ENCODE results near the gene GPC6.
"Not testable (repeated sequence)": the region's sequence is repeated elsewhere in the genome, so short reads cannot be mapped to it uniquely, and the experiment has no call there.

The GPC6 gene

DNA sequence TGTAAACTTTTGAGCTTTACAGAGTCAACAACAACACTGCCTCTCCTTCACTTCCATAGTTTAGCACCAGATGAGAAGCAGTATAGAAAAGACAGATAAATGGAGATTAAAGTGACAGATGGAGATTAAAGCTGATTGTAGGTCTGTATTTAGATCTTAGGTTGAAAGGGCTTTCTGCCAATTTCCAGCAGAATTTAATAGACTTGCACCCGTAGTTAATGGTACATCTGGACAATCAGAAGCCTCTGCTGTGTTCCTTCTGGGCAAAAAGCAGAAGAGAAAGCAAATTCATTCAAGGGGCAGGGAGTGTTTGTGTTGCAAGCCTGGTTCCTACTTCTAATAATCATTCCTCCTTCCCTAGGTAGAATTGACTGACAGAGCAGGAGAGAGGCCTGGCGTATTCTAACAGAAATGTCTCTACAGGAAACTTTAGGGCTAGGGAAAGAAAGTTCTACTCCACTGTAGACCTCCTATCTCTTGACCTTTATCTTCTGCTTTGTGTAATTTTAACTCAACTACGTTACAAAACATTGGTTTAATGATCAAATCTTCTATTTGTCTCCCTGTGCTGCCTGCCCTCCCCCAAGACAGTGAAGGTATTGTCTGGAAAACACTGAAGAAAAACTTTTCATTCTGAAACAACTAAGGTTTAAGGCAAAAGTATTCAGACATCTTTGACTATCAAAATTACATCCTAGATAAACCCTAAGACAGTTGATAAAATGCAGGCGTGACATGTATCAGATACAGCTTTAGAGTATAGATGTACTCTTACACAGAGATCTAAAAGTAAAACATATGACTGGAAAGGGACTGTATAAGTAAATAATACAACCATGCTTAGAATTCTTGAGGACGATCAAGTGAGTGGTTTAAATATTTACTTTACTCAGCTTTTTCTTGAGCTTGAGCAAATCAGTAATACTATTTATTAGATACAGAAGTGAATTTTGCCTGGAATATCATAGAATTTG is 44.4 kb downstream of the GPC6 start:
- DNase-seq = no peak

DNA sequence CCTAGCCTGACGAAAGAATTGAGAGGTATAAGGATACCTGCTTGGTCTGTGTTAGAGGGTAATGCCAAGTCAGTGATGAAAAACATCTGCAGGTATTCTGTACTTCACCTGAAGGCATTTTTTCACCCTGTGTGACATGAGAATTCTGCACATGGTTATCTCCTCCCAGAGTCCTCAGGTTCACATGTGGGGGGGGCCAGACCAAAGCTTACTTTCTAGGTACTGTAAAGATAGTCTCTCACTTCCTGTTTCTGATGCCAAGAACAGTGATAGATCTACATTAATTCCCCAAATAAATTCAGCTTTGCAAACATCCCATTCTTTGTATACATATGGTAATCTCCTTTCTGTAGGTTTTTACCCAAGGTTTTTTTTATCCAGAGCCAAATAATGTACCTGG is 53.4 kb downstream of the GPC6 start:
- DNase-seq = no peak

DNA sequence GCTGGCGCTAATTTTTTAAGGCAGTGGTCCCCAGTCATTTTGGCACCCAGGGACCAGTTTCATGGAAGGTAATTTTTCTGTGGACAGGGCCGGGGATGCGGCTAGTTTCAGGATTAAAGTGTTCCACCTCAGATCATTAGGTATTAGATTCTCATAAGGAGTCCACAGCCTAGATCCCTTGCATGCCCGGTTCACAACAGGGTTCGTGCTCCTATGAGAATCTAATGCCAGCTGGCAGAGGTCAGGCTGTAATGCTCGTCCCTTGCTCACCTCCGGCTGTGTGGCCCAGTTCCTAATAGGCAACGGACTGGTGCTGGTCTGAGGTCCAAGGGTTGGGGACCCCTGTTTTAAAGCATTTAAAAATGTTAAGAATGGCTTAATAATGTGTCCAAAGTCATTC is 54.1 kb downstream of the GPC6 start:
- DNase-seq = no peak

DNA sequence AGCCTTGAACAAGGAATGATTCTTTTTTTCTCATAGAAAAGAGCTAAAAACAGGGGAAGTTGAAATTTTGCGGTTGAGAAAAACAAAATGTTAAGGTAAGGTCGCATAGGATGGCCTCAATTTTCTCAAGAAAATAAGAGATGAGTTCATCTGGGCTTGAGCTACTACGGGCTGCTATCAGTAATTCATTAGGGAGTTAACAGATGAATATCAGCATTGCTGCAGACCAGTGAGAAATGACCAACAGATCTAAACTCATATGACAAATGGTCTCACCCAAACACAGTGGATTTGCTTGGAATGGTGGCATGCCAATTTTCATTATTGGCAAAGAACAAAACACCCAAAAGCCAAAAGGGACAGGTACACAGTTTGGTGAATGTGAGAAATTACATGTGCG is 56.6 kb downstream of the GPC6 start:
- DNase-seq = no peak

DNA sequence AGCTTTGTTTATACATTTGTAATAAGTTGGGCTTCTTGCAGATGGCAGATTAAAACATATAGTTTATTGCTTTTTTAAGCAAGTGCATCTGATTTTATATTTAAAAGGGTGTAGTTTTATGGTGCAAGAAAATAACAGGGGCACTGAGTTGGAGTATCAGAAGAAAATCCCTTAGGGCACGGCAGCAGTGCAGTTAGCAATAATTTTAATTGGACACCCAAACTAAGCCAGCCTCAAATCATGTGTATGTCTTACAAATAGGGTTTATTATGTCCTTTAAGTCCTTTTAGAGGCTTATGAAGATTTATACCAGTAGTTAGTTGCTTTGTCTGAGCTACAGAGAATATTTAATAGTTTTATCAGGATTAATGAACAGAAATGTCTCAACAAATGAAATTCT is 57.5 kb downstream of the GPC6 start:
- DNase-seq = no peak

DNA sequence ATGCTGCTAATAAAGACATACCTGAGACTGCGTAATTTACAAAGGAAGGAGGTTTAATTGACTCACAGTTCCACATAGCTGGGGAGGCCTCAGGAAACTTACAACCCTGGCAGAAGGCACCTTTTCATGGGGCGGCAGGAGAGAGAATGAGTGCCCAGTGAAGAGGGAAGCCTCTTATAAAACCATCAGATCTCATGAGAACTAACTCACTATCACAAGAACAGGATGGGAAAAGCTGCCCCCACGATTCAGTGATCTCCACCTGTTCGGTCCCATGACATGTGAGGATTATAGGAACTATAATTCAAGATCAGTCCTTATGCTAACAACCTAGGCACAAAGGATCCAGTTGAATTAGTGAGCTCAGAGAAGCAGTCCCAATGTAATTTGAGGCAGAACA is 59.4 kb downstream of the GPC6 start:
- DNase-seq = no peak

DNA sequence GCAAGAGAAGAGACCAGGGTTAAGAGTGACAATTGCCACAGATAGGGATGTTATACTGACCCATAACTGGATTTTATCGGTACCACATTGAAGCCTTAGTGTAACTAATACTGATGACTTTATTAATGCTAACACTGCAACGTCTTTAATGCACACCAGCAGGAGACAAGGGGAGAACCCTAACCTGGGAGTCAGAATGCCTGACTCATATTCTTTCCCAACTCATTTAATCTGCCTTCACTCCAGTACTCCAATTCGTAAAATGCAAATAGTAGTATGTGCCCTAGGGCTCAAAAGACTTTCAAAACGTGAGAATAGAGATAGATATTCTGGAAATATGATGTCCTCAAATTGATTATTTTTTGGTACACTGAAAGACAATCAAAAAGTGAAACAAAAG is 62.4 kb downstream of the GPC6 start:
- no peak for DNase-seq

DNA sequence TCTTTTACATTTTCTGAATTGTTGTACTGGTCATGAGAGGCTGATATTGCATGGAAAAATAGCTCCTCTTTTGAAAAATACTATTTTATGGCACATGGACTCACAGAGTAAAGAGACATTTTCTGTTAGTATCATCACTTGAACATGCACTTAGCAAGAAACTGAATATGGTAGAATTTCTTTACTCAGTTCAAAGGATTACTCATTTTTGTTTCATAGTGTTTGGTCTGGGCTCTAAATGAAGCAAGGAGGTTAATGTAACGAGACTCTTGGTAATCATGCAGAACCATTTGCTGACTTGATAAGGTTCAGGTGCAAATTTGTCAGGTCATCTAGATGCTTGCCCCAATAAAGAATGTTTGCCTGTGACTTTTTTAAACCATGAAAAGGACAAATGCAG is 63.2 kb downstream of the GPC6 start:
- DNase-seq = no peak

DNA sequence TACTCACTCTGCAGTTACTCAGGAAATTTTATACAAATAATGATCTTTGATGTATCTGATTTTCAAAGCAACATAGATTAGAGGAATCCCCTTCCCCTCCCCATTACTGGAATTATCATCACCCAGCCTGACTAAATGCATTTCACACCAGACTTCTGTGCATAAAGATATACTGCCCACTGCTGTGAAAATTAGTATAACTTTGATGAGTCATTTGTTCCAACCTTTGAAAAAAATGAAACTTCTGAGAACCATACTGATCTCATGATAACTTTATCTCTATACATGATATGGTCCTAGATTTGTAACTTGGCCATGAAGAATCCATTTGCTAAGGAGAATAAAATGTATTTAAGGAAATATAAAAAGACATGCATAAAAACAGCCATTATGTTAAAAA is 63.9 kb downstream of the GPC6 start:
- DNase-seq = no peak

DNA sequence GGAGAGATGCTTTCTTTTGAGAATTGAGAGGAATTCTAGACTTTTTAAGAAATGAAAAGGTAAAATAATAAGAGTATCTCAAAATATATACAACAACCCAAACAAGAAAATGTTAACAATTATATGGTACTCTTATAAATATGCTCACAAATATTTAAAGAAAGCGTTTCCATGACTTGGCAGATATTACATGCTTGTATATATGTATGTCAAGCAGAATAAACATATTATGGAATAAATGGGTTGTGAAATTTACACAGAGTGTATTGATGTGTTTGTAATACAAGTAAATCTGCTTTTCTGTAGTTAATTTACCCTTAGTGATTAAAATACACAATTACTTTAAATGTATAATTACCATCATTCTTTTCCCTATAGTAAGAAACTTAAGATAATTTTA is 65.8 kb downstream of the GPC6 start:
- DNase-seq = no peak

DNA sequence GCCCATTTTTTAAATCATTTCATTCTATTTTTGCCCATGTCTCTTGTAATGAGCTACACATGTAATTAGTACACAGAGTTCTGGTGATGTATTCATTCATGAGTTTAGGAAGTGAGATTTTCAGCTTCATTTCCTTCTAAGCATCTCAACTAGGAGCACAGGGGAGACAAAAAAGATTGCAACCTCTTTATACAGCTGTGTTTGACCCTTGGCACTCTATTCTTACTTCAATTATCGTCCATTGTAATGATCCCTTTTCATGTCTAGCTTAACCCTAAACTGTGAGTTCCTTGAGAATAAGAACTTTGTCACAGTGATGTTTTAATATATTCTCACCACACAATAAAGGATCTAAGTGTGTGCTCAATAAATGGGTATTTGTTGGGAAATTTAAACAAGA is 67.1 kb downstream of the GPC6 start:
- DNase-seq = no peak

DNA sequence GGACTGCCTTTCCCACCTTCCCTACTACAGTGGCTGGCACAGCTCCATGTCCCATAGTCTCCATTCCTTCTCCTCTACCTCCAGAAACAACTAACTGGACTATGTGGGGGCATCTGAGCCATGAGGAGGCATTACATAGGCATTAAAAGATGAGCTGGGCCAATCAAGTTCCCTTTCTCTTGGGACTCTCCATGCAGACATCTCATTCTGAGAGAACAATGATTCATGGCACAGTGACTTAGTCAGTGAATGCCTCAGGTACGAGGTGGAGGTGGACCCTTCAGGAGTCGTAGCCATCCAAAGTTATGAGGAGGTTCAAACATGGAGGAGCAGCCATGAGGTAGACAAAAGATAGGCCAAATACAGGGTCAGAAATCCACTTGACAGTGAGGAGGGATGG is 70.0 kb downstream of the GPC6 start:
- no peak for DNase-seq

DNA sequence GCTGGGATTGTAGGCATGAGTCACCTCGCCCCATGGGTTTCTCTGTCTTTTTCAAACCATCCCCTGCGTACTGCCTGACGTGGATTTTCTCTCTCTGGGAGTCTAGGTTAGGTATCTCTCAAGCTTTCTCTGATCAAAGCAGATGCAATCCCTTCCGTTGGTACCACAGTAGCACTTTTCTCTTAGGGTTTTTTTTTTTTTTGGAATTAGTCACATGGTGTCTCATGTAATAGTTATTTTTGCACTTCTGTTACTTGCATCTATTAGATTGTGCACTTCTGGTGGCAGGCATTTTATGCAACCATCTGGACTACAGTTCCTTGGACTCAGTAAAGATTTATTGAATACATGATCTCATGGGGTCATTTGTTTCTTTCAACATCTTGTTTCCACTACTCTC is 72.1 kb downstream of the GPC6 start:
- no peak for DNase-seq

DNA sequence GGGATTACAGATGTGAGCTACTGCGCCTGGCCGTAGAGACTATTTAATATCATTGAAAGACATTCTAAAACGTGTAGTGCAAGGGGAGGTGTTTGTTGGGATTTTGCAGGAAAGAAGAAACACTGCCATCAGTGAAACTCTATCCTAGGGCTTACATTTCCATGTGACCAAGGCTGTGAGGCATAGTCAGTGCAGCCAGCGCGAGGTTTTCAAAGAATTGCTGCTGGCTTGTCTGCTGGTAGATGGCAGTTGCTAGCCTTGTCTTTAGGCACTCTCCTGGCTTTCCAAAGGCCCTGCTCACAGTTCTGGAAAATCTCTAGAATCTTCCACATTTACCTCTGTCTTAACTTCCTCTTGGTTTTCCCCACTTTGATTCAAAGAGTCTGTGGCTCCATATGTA is 77.5 kb downstream of the GPC6 start:
- no peak for DNase-seq

DNA sequence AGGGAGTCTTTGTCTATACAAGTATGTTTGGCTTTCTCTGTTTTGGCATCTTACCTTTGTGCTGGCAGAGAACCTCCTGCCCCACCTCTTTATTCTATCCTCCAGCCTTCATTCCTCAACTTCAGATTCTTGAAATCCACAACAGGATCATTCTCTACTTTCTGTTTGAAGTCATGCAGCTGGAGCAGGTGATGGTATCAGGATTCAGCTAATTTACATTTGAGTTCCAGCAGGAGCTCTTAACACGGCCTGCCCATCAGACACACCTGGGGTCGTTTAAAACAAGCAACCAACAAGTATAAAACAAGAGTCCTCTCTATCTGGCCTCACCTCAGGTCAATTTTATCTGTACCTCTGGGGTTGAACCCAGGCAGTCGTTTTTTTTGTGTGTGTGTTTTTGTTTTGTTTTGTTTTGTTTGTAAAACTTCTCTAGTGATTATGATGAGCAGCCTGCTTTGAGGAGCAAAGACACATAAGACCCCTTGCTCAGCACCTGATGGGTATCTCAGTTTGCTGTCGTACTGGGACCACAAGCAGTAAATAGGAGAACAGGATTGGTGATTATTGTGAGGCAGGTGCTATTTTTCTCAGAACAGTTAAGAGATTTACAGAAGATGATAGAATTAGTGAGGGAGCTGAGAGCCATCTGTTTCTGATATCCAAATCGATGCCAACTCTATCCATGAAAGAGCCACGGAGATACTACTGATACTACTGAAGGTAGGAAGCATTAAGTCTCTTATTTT is 78.4 kb downstream of the GPC6 start:
- no peak for DNase-seq

DNA sequence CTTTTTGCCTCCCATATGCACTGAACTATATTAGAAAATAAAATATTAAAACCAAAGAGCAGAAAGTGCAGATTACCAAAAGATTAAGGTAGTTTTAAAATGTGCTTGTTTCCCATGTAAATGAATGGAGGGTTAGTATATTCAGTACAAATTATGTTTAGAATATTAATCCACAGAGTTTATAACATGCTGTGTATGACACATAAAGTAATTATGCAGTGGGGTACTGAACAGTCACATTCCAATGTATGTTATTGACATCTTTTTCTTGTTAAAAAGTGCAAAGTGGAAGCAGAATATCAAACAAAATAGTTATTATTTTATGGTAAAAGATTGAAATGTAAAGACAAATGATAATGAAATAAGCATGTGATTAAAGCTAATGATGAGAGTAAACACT is 79.3 kb downstream of the GPC6 start:
- no peak for DNase-seq

DNA sequence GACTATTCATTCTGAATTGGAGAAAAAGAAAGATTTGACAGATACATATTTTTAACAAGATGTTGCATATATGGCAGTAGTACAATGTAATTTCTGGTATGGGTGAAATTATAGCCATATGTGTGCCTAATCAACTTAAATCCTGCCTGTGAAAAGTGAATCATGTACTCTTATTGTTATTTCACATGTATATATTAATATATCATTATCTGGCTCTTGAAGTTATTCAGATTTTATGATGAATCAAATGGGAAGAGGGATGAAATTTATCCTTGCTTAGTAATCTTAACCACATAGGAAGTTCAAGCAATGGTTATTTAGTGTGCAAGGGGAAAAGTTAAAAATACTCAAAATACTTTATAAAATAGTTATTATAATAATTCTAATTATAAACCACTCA is 80.5 kb downstream of the GPC6 start:
- DNase-seq = no peak

DNA sequence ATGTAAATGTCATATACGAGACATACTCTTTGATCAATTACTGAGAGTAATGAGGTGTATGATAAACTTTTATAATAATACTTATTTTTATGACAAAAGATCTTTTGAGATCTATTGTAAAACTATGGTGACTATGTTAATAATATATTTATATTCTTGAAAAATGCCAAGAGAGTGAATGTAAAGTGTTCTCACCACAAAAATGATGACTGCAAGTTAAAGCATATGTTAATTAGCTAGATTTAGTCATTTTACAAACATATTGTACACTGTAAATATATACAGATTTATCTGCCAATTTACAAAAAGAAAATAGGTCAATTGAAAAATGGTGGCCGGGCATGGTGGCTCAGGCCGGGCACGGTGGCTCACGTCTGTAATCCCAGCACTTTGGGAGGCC is 81.0 kb downstream of the GPC6 start:
- no peak for DNase-seq

DNA sequence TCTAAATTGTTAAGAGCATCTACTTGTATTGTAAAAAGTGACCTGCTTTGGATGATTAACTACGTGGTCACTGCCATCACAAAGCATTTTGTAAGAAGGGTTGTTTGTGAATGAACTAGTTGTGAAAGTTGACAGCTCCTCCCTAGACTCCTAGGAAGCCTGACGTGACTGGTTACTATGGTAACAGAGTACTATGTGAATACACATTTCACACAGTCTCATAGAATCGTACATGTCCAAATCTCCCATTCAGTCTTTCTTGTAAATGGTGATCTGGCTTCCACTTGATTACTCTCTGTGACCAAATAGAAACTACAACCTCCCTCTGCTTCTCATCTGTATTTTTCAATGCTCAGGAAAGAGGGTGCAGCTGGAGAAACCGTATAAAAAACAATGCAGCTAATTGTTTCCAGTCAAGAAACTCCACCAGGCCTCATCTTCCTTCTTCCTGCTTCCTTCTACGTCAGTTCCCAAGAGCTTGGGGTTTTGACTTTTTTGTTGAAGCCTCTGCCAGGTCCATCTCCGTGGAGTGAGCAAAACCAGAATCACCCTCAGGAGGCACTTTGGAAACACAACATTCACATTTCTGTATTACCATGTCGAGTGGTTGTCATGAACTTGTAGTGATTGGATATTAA is 83.4 kb downstream of the GPC6 start:
- DNase-seq = no peak

DNA sequence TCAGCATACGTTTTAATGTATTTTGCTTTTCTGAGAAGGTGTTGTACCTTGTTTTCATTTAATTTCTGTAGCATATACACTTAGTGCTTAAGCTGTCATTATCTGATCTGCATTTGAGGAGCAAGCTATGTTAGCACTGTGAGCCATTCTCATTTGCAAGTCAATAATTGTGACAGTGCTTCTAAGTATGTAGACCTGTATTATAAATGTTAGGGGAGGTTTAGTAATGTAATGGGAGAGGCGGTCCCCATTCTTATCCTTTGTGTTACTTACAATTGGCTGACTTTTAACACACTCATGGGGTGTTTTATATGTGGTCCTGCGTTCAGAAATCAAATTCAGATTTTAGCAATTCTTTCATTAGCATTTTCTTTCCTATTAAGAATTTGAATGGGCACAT is 90.2 kb downstream of the GPC6 start:
- no peak for DNase-seq

DNA sequence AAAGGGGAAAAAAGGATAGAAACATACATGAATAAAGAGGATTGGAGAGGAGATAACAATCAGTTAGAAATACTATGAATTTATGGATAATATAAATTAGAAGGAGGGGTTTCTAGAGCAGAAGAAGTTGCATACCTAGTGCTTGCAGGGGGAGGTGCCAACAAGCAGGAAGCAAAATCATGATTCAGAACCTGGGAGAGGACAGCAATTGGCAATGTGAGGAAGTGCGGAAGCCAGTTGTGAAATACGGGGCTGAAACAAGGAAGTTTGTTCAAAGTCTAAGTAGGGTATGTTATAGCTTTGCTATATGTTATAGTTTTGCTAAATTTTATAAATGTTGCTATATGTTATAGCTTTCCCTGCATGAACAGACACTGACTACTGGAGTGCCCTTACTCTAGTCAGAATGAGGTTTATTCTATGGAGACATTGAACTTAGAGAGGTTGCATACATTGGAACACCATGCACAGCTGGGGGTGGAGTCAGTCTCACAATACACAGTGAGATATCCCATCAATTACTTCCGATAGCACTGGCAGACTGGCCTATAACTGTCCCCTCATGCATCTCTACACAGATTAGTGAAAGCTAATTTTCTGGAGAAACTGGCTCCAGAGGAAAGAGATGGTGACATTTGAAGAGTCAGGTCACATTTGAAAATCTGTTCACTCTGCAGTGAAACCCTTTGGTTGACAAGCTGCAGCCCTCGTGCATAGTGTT is 92.1 kb downstream of the GPC6 start:
- no peak for DNase-seq

DNA sequence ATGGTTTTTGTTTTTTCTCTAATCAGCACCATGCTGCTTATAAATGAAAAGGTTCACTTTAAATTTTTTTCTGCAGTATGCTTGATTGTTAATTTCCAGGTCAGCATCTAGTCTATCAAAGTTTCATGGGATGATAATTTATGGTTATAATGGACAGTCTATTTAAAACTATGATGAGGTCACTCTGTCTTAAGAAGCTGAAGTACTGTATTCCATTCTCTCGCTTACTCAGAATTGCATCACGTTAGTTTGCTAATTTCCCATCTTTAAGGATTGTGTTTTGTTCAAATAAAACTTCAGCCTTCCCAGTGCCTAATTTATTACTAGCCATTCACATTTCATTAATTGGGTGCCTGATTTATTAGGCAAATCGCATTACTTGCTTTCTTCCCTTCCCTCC is 94.3 kb downstream of the GPC6 start:
- DNase-seq = no peak

DNA sequence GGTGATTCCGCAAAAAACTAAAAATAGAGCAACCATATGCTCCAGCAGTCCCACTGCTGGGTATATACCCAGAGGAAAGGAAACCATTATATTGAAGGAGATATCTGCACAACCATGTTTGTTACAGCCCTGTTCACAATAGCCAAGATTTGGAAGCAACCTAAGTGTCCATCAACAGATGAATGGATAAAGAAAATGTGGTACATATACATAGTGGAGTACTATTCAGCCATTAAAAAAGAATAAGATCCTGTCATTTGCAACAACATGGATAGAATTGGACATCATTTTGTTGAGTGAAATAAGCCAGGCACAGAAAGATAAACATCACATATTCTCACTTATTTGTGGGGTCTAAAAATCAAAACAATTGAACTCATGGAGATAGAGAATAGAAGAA is 97.3 kb downstream of the GPC6 start:
- not testable (repeated sequence) for DNase-seq

All from CD4-positive, alpha-beta T cell treated with Interleukin-4 for 4 hours (primary cell).